Sciatic nerve (tissue), 2 donors: ENCODE measurements around the gene ATP6V0D1. TPM values are rescaled to one million over a fixed set of nuclear protein-coding genes. Genes with fewer than 3 reads are reported as not detected.
"Not testable (repeated sequence)": the region's sequence is repeated elsewhere in the genome, so short reads cannot be mapped to it uniquely, and the experiment has no call there.

Source experiments
- ATAC-seq: fragments of 200-7000 bp; cut with Tn5 transposase; one replicate; pipeline ENCODE4 v1.9.1; 2020; ENCODE audit warnings: mild to moderate bottlenecking, moderate library complexity
- DNase-seq: peaks from one replicate; pipeline ENCODE4 v3.0.0-alpha.2; 2020; ENCODE audit warnings: low spot score
- intact Hi-C: fragments of 100-400 bp; cut with DNase I; formaldehyde crosslinking; loops from one replicate; pipeline ENCODE4 v1.14.2; 2022
- total RNA-seq: library from RNA; stranded (reverse); fragmentation: NEBNext Ultra II Directional; extraction: Animal tissue kit (Norgen Biotek cat#: 25700); gene quantifications from one replicate; pipeline ENCODE4 v1.2.1, GENCODE V29; 2021
- donor health status: DM: no; HTN: no; CAD: no.
- donor health status: DM: no; HTN: no; CAD: no.

Gene ATP6V0D1
- total RNA-seq, 1 donor from 2014 or later: 46.4 TPM

- ATAC-seq (no peak), DNase-seq (no peak)
- intact Hi-C loops: no loop called here
Measured at GRCh38 chr16:67509016-67509415, 28.1 kb upstream of the ATP6V0D1 start.

GRCh38 chr16:67506468-67506867 is 25.5 kb upstream of the ATP6V0D1 start:
- ATAC-seq: no peak
- no peak for DNase-seq
- intact Hi-C loops: no loop called here

- ATAC-seq: peak; percentile 73
- intact Hi-C loops: no loop called here
- no peak for DNase-seq
Measured at GRCh38 chr16:67504031-67505021, 23.4 kb upstream of the ATP6V0D1 start.

- ATAC-seq: peak; percentile 94
- intact Hi-C loops: no loop called here
- DNase-seq: no peak
Measured at GRCh38 chr16:67499106-67499505, 18.1 kb upstream of the ATP6V0D1 start.

- intact Hi-C loops: no loop called here
- DNase-seq: no peak
- peak; percentile 47 for ATAC-seq
Measured at GRCh38 chr16:67490335-67491096, 9.6 kb upstream of the ATP6V0D1 start.

GRCh38 chr16:67489401-67490083 is 8.6 kb upstream of the ATP6V0D1 start:
- ATAC-seq (peak; percentile 36), DNase-seq (no peak)
- intact Hi-C loops: no loop called here

- intact Hi-C loops, ATAC-seq, DNase-seq: not testable (repeated sequence)
Measured at GRCh38 chr16:67487561-67487960, 6.6 kb upstream of the ATP6V0D1 start.

- ATAC-seq (no peak), DNase-seq (no peak)
- intact Hi-C loops: no loop called here
Measured at GRCh38 chr16:67486805-67487204, 5.8 kb upstream of the ATP6V0D1 start.

- no peak for ATAC-seq
- intact Hi-C loops: no loop called here
- no peak for DNase-seq
Measured at GRCh38 chr16:67483731-67484525, 3.0 kb upstream of the ATP6V0D1 start.

- DNase-seq: no peak
- intact Hi-C loops: no loop called here
- ATAC-seq: no peak
Measured at GRCh38 chr16:67483150-67483549, 2.2 kb upstream of the ATP6V0D1 start, which contains the start of gene AGRP. TSS of gene AGRP (minus strand) at chr16:67483547. CDS start at chr16:67483398, 149 bp downstream.

GRCh38 chr16:67482233-67482924 is 1.4 kb upstream of the ATP6V0D1 start:
- DNase-seq: no peak
- intact Hi-C loops: no loop called here
- ATAC-seq: no peak

- intact Hi-C loops: no loop called here
- DNase-seq (peak; percentile 82), ATAC-seq (peak; percentile 34)
Measured at GRCh38 chr16:67481561-67482232, 740 bp upstream of the ATP6V0D1 start.

GRCh38 chr16:67477960-67478554 is 2.9 kb downstream of the ATP6V0D1 start:
- intact Hi-C loops: no loop called here
- ATAC-seq: no peak
- no peak for DNase-seq

GRCh38 chr16:67474551-67475455 is 6.2 kb downstream of the ATP6V0D1 start:
- no peak for ATAC-seq
- intact Hi-C loops: no loop called here

GRCh38 chr16:67471758-67472384 is 9.1 kb downstream of the ATP6V0D1 start:
- no peak for ATAC-seq

More at GRCh38 chr16:67474551-67475455, 6.2 kb downstream of the ATP6V0D1 start:
- no peak for DNase-seq

More at GRCh38 chr16:67471758-67472384, 9.1 kb downstream of the ATP6V0D1 start:
- intact Hi-C loops: no loop called here
- DNase-seq: no peak
